Measurements from ENCODE around the gene YY1AP1. TPM values are rescaled to one million over a fixed set of nuclear protein-coding genes. Genes with fewer than 3 reads are reported as not detected.
"Not testable (repeated sequence)": the region's sequence is repeated elsewhere in the genome, so short reads cannot be mapped to it uniquely, and the experiment has no call there.

The YY1AP1 gene, protein sequence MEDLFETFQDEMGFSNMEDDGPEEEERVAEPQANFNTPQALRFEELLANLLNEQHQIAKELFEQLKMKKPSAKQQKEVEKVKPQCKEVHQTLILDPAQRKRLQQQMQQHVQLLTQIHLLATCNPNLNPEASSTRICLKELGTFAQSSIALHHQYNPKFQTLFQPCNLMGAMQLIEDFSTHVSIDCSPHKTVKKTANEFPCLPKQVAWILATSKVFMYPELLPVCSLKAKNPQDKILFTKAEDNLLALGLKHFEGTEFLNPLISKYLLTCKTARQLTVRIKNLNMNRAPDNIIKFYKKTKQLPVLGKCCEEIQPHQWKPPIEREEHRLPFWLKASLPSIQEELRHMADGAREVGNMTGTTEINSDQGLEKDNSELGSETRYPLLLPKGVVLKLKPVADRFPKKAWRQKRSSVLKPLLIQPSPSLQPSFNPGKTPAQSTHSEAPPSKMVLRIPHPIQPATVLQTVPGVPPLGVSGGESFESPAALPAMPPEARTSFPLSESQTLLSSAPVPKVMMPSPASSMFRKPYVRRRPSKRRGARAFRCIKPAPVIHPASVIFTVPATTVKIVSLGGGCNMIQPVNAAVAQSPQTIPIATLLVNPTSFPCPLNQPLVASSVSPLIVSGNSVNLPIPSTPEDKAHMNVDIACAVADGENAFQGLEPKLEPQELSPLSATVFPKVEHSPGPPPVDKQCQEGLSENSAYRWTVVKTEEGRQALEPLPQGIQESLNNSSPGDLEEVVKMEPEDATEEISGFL
- 57.2 TPM for polyA plus RNA-seq (2013, experiment 1 of 4)
- 53.3 TPM for polyA plus RNA-seq (2013, experiment 2 of 4)
- polyA plus RNA-seq (2013, experiment 3 of 4) = 48.6 TPM
- 52.6 TPM for polyA plus RNA-seq (2013, experiment 4 of 4)

GRCh38 chr1:155688324-155689080 is at the start of gene YY1AP1:
Gene YY1AP1, minus strand, starts transcription at chr1:155688774. Its CDS starts 8,338 bp downstream, at chr1:155680436.
- Histone ChIP-seq H3K4me1 (ENCODE audit: control insufficient read depth, insufficient read depth, low read length) (no peaks in the 10 kb centered on the region), H3K4me3 (ENCODE audit: insufficient read depth, low read depth, low read length) (peak within 1 kb of the TSS; percentile 93), H3K9me3 (ENCODE audit: control insufficient read depth, low read length) (no peaks in the 10 kb centered on the region), H3K36me3 (ENCODE audit: control insufficient read depth, insufficient read depth, low read length) (peaks cover 21% of the 10 kb centered on the region), H3K27me3 (ENCODE audit: control insufficient read depth, insufficient read depth, low read length, poor library complexity, severe bottlenecking) (no peaks in the 10 kb centered on the region), H3K27ac (ENCODE audit: insufficient read depth, low read depth, low read length, poor library complexity, severe bottlenecking) (peak within 1 kb of the TSS; percentile 98)
- 0% methylated on average over 81 of the region's 81 CpGs for WGBS, 2 experiments

GRCh38 chr1:155729031-155729898 is 40.7 kb upstream of the YY1AP1 start:
- 75% methylated on average over 12 of the region's 12 CpGs for WGBS, 2 experiments
- Histone ChIP-seq H3K27ac (ENCODE audit: insufficient read depth, low read depth, low read length, poor library complexity, severe bottlenecking) (peak overlapping the region; percentile 8), H3K27me3 (ENCODE audit: control insufficient read depth, insufficient read depth, low read length, poor library complexity, severe bottlenecking) (no peaks in the 10 kb centered on the region), H3K36me3 (ENCODE audit: control insufficient read depth, insufficient read depth, low read length) (peaks cover 6% of the 10 kb centered on the region), H3K4me3 (ENCODE audit: insufficient read depth, low read depth, low read length) (no peak overlapping the region), H3K4me1 (ENCODE audit: control insufficient read depth, insufficient read depth, low read length) (no peaks in the 10 kb centered on the region), H3K9me3 (ENCODE audit: control insufficient read depth, low read length) (no peaks in the 10 kb centered on the region)

GRCh38 chr1:155725142-155725541 is 36.6 kb upstream of the YY1AP1 start:
- Histone ChIP-seq H3K4me3 (ENCODE audit: insufficient read depth, low read depth, low read length) (no peak overlapping the region), H3K27ac (ENCODE audit: insufficient read depth, low read depth, low read length, poor library complexity, severe bottlenecking) (no peak overlapping the region), H3K36me3 (ENCODE audit: control insufficient read depth, insufficient read depth, low read length) (peaks cover 2% of the 10 kb centered on the region), H3K9me3 (ENCODE audit: control insufficient read depth, low read length) (no peaks in the 10 kb centered on the region), H3K27me3 (ENCODE audit: control insufficient read depth, insufficient read depth, low read length, poor library complexity, severe bottlenecking) (no peaks in the 10 kb centered on the region), H3K4me1 (ENCODE audit: control insufficient read depth, insufficient read depth, low read length) (no peaks in the 10 kb centered on the region)
- 92 to 94% methylated on average over 2 to 3 of the region's 3 CpGs for WGBS, 2 experiments

DNA sequence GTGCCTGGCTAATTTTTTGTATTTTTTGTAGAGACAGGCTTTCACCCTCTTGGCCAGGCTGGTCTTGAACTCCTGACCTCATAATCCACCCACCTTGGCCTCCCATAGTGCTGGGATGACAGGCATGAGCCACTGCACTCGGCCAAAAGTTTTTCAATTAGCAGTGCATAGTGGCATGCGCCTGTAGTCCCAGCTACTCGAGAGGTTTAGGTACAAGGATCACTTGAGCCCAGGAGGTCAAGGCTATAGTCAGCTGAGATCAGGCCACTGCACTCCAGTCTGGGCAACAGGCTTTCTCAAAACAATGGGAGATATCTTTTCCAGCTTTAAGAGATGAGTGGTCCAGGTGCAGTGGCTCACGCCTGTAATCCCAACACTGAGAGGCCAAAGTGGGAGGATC is 31.1 kb upstream of the YY1AP1 start:
- WGBS, 2 experiments = 90 to 96% methylated on average over 4 of the region's 4 CpGs
- Histone ChIP-seq H3K4me3 (ENCODE audit: insufficient read depth, low read depth, low read length) (no peak overlapping the region), H3K9me3 (ENCODE audit: control insufficient read depth, low read length) (no peaks in the 10 kb centered on the region), H3K36me3 (ENCODE audit: control insufficient read depth, insufficient read depth, low read length) (peaks cover 2% of the 10 kb centered on the region), H3K27ac (ENCODE audit: insufficient read depth, low read depth, low read length, poor library complexity, severe bottlenecking) (no peak overlapping the region), H3K27me3 (ENCODE audit: control insufficient read depth, insufficient read depth, low read length, poor library complexity, severe bottlenecking) (no peaks in the 10 kb centered on the region), H3K4me1 (ENCODE audit: control insufficient read depth, insufficient read depth, low read length) (no peaks in the 10 kb centered on the region)

DNA sequence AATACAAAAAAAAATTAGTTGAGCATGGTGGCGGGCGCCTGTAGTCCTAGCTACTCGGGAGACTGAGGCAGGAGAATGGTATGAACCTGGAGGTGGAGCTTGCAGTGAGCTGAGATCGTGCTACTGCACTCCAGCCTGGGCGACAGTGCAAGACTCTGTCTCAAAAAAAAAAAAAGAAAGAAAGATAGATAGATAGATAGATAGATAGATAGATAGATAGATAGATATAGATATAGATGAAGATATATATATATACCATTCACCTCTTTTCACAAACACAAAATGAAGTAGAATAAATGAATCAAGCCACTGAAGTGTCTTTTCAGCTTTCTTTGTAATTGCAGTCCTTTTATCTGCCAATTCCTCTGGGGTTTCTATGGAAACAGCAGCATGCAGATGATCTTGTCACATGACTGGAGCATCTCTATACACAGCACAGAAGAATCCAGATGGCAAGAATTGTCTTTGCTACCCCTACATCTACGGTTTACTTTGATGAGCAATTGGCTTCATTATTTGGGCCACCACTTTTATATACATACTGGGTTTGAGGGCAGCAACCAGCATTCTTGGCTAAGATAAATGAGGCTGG is 30.0 kb upstream of the YY1AP1 start:
- H3K4me3 ChIP-seq (ENCODE audit: insufficient read depth, low read depth, low read length); H3K9me3 ChIP-seq (ENCODE audit: control insufficient read depth, low read length); H3K27ac ChIP-seq (ENCODE audit: insufficient read depth, low read depth, low read length, poor library complexity, severe bottlenecking); H3K36me3 ChIP-seq (ENCODE audit: control insufficient read depth, insufficient read depth, low read length); H3K4me1 ChIP-seq (ENCODE audit: control insufficient read depth, insufficient read depth, low read length); H3K27me3 ChIP-seq (ENCODE audit: control insufficient read depth, insufficient read depth, low read length, poor library complexity, severe bottlenecking): not testable (repeated sequence)
- 94 to 95% methylated on average over 6 of the region's 6 CpGs for WGBS, 2 experiments

GRCh38 chr1:155717041-155717440 is 28.5 kb upstream of the YY1AP1 start:
- Histone ChIP-seq H3K27me3 (ENCODE audit: control insufficient read depth, insufficient read depth, low read length, poor library complexity, severe bottlenecking) (no peaks in the 10 kb centered on the region), H3K36me3 (ENCODE audit: control insufficient read depth, insufficient read depth, low read length) (peaks cover 2% of the 10 kb centered on the region), H3K4me3 (ENCODE audit: insufficient read depth, low read depth, low read length) (no peak overlapping the region), H3K4me1 (ENCODE audit: control insufficient read depth, insufficient read depth, low read length) (no peaks in the 10 kb centered on the region), H3K9me3 (ENCODE audit: control insufficient read depth, low read length) (no peaks in the 10 kb centered on the region), H3K27ac (ENCODE audit: insufficient read depth, low read depth, low read length, poor library complexity, severe bottlenecking) (no peak overlapping the region)
- 95 to 96% methylated on average over 7 of the region's 7 CpGs for WGBS, 2 experiments

- H3K9me3 ChIP-seq (ENCODE audit: control insufficient read depth, low read length) = no peaks in the 10 kb centered on the region
- H3K4me1 ChIP-seq (ENCODE audit: control insufficient read depth, insufficient read depth, low read length) = no peaks in the 10 kb centered on the region
- no peaks in the 10 kb centered on the region for H3K36me3 ChIP-seq (ENCODE audit: control insufficient read depth, insufficient read depth, low read length)
- no peaks in the 10 kb centered on the region for H3K27me3 ChIP-seq (ENCODE audit: control insufficient read depth, insufficient read depth, low read length, poor library complexity, severe bottlenecking)
- WGBS, 2 experiments = 96 to 97% methylated on average over 5 of the region's 5 CpGs
- no peak overlapping the region for H3K27ac ChIP-seq (ENCODE audit: insufficient read depth, low read depth, low read length, poor library complexity, severe bottlenecking)
- H3K4me3 ChIP-seq (ENCODE audit: insufficient read depth, low read depth, low read length) = no peak overlapping the region
Observed at GRCh38 chr1:155715777-155716176, 27.2 kb upstream of the YY1AP1 start.

DNA sequence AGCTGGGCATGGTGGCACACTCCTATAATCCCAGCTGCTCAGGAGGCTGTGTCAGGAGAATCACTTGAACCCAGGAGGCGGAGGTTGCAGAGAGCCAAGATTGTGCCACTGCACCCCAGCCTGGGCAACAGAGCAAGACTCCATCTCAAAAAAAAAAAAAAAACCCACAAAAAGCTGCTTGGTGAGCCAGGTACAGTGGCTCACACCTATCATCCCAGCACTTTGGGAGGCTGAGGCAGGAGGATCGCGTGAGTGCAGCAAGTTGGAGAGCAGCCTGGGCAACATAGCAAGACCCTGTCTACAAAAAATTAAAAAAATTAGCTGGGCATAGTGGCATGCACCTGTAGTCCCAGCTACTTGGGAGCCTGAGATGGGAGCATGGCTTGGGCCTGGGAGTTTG is 26.5 kb upstream of the YY1AP1 start:
- not testable (repeated sequence) for H3K27me3 ChIP-seq (ENCODE audit: control insufficient read depth, insufficient read depth, low read length, poor library complexity, severe bottlenecking); H3K4me1 ChIP-seq (ENCODE audit: control insufficient read depth, insufficient read depth, low read length); H3K9me3 ChIP-seq (ENCODE audit: control insufficient read depth, low read length); H3K27ac ChIP-seq (ENCODE audit: insufficient read depth, low read depth, low read length, poor library complexity, severe bottlenecking); H3K4me3 ChIP-seq (ENCODE audit: insufficient read depth, low read depth, low read length); H3K36me3 ChIP-seq (ENCODE audit: control insufficient read depth, insufficient read depth, low read length)
- WGBS, 2 experiments = 88 to 94% methylated on average over 3 of the region's 3 CpGs

GRCh38 chr1:155713075-155713474 is 24.5 kb upstream of the YY1AP1 start:
- no peak overlapping the region for H3K4me3 ChIP-seq (ENCODE audit: insufficient read depth, low read depth, low read length)
- H3K4me1 ChIP-seq (ENCODE audit: control insufficient read depth, insufficient read depth, low read length) = no peaks in the 10 kb centered on the region
- 96 to 100% methylated on average over 2 of the region's 2 CpGs for WGBS, 2 experiments
- H3K27me3 ChIP-seq (ENCODE audit: control insufficient read depth, insufficient read depth, low read length, poor library complexity, severe bottlenecking) = no peaks in the 10 kb centered on the region
- H3K9me3 ChIP-seq (ENCODE audit: control insufficient read depth, low read length) = no peaks in the 10 kb centered on the region
- no peak overlapping the region for H3K27ac ChIP-seq (ENCODE audit: insufficient read depth, low read depth, low read length, poor library complexity, severe bottlenecking)
- no peaks in the 10 kb centered on the region for H3K36me3 ChIP-seq (ENCODE audit: control insufficient read depth, insufficient read depth, low read length)

Data from ectodermal cell (in vitro differentiated cells).